BLaER1 treated with 17β-estradiol and CSF1 and Interleukin-3, amounts not matched to agents 10 nM and 100 nM (cell line): ENCODE data around the gene RHOT1.

Experiments
- H3K27ac ChIP-seq, 11 experiments: shearing (Covaris generic); formaldehyde crosslinking; 2 replicates each; pipeline ENCODE4 v1.8.1; 2022
- H3K27me3 ChIP-seq, 11 experiments: shearing (Covaris generic); formaldehyde crosslinking; 2 replicates each; pipeline ENCODE4 v1.8.1; 2022
- H3K36me3 ChIP-seq, 11 experiments: shearing (Covaris generic); formaldehyde crosslinking; 2 replicates each; pipeline ENCODE4 v1.8.1; 2022
- H3K4me1 ChIP-seq, 10 experiments: shearing (Covaris generic); formaldehyde crosslinking; 2 replicates each; pipeline ENCODE4 v1.8.1; 2022
- H3K4me2 ChIP-seq, 11 experiments: shearing (Covaris generic); formaldehyde crosslinking; 2 replicates each; pipeline ENCODE4 v1.8.1; 2022
- H3K4me3 ChIP-seq, 10 experiments: shearing (Covaris generic); formaldehyde crosslinking; 2 replicates each; pipeline ENCODE4 v1.8.1; 2022
- H3K9ac ChIP-seq, 11 experiments: shearing (Covaris generic); formaldehyde crosslinking; 2 replicates each; pipeline ENCODE4 v1.8.1; 2022
- H3K9me3 ChIP-seq, 11 experiments: shearing (Covaris generic); formaldehyde crosslinking; replicated peaks in 1 of 11; 2 replicates each; pipeline ENCODE4 v1.8.1; 2022
- H4K20me1 ChIP-seq, 11 experiments: shearing (Covaris generic); formaldehyde crosslinking; 2 replicates each; pipeline ENCODE4 v1.8.1; 2022
- Cebpa-rat ChIP-seq, 11 experiments: shearing (Covaris generic); IDR thresholded peaks; 2 replicates each; pipeline ENCODE4 v1.8.1; 2022

RHOT1 gene

GRCh38 chr17:32191306-32191705 lies 49.0 kb downstream of the RHOT1 start:
- no peak overlapping the region for H3K4me3 ChIP-seq
- peaks cover 42 to 97% (median 70%) of the 10 kb centered on the region in 11 experiments for H3K36me3 ChIP-seq
- no peak for TF ChIP-seq Cebpa-rat (IDR thresholded peaks at IDR 0.05)
- no peaks in the 10 kb centered on the region for H3K27me3 ChIP-seq
- no peak overlapping the region for H3K9ac ChIP-seq
- H3K4me1 ChIP-seq, result no peaks in the 10 kb centered on the region
- H3K9me3 ChIP-seq, result no peaks in the 10 kb centered on the region
- no peak overlapping the region; a peak in 1 of 22 replicates for H3K27ac ChIP-seq
- H3K4me2 ChIP-seq, result no peak overlapping the region
- H4K20me1 ChIP-seq, result peaks cover 0 to 38% (median 0%) of the 10 kb centered on the region in 11 experiments; a peak in 2 of 22 replicates

- Histone ChIP-seq H3K27me3 (no peaks in the 10 kb centered on the region), H3K27ac (no peak overlapping the region), H3K4me3 (no peak overlapping the region), H3K4me2 (no peak overlapping the region), H4K20me1 (peaks cover 0 to 37% (median 0%) of the 10 kb centered on the region in 11 experiments; a peak in 2 of 22 replicates), H3K4me1 (no peaks in the 10 kb centered on the region), H3K36me3 (peaks cover 45 to 98% (median 70%) of the 10 kb centered on the region in 11 experiments), H3K9me3 (no peaks in the 10 kb centered on the region), H3K9ac (no peak overlapping the region)
- no peak for TF ChIP-seq Cebpa-rat (IDR thresholded peaks at IDR 0.05)
Measured at GRCh38 chr17:32192379-32192778, 50.1 kb downstream of the RHOT1 start.

- Histone ChIP-seq H3K27ac (no peak overlapping the region), H3K9ac (no peak overlapping the region), H4K20me1 (peaks cover 0 to 42% (median 0%) of the 10 kb centered on the region in 11 experiments; a peak in 4 of 22 replicates), H3K4me3 (no peak overlapping the region), H3K36me3 (peaks cover 84 to 100% (median 98%) of the 10 kb centered on the region in 11 experiments), H3K9me3 (no peaks in the 10 kb centered on the region), H3K27me3 (no peaks in the 10 kb centered on the region), H3K4me1 (no peaks in the 10 kb centered on the region), H3K4me2 (no peak overlapping the region)
- TF ChIP-seq Cebpa-rat (IDR thresholded peaks at IDR 0.05), result no peak
Measured at GRCh38 chr17:32197987-32198386, 55.7 kb downstream of the RHOT1 start.

DNA sequence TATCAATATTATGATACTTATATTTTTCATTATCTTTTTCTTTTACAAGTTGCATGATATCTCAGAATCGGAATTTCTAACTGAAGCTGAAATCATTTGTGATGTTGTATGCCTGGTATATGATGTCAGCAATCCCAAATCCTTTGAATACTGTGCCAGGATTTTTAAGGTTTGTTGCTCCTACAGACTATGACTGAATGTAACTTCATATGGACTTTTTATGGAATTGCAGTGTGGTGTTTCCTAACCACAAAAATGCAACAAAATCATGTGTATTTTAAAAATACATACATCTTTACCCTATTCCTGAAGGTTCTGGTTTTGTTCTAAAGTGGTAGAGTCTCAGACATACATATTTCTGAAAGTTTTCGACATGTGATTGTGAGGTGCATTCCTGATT lies 64.6 kb downstream of the RHOT1 start:
- H3K36me3 ChIP-seq, result peaks cover 63 to 100% (median 92%) of the 10 kb centered on the region in 11 experiments
- H3K9ac ChIP-seq, result no peak overlapping the region
- H3K4me1 ChIP-seq, result no peaks in the 10 kb centered on the region
- no peak overlapping the region for H3K4me2 ChIP-seq
- H3K9me3 ChIP-seq, result no peaks in the 10 kb centered on the region
- H3K27ac ChIP-seq, result no peak overlapping the region
- H3K27me3 ChIP-seq, result no peaks in the 10 kb centered on the region
- no peak overlapping the region for H3K4me3 ChIP-seq
- peaks cover 0 to 65% (median 0%) of the 10 kb centered on the region in 11 experiments; a peak in 5 of 22 replicates for H4K20me1 ChIP-seq
- TF ChIP-seq Cebpa-rat (IDR thresholded peaks at IDR 0.05), result no peak

- Histone ChIP-seq H3K27me3 (no peaks in the 10 kb centered on the region), H3K4me1 (no peaks in the 10 kb centered on the region), H3K36me3 (peaks cover 60 to 100% (median 92%) of the 10 kb centered on the region in 11 experiments), H4K20me1 (peaks cover 0 to 65% (median 0%) of the 10 kb centered on the region in 11 experiments; a peak in 5 of 22 replicates), H3K27ac (no peak overlapping the region), H3K4me3 (no peak overlapping the region), H3K9me3 (no peaks in the 10 kb centered on the region), H3K9ac (no peak overlapping the region), H3K4me2 (no peak overlapping the region)
- no peak for TF ChIP-seq Cebpa-rat (IDR thresholded peaks at IDR 0.05)
Measured at GRCh38 chr17:32208436-32208835, 66.1 kb downstream of the RHOT1 start.

DNA sequence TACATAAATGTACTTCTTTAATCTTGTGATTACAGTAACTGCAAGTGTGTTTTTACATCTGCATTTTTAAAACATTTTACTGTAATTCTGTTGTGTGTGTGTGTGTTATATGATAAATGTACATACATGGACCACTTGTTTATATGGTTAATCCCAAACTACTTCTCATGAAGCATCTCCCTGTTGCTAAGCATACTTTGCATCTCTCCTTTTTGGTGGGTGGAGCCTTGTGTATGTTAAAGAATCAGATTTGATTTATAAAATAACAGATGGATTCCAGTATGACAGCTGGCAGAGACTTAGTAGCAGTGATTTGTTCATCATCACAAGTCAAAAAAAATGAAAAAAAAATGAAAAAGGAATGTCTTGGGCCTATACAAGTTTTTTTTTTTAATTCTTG lies 67.3 kb downstream of the RHOT1 start:
- Histone ChIP-seq H4K20me1 (peaks cover 0 to 72% (median 0%) of the 10 kb centered on the region in 11 experiments; a peak in 5 of 22 replicates), H3K9me3 (no peaks in the 10 kb centered on the region), H3K27ac (no peak overlapping the region), H3K36me3 (peaks cover 65 to 100% (median 91%) of the 10 kb centered on the region in 11 experiments), H3K4me2 (no peak overlapping the region), H3K4me1 (no peaks in the 10 kb centered on the region), H3K9ac (no peak overlapping the region), H3K27me3 (no peaks in the 10 kb centered on the region), H3K4me3 (no peak overlapping the region)
- no peak for TF ChIP-seq Cebpa-rat (IDR thresholded peaks at IDR 0.05)

DNA sequence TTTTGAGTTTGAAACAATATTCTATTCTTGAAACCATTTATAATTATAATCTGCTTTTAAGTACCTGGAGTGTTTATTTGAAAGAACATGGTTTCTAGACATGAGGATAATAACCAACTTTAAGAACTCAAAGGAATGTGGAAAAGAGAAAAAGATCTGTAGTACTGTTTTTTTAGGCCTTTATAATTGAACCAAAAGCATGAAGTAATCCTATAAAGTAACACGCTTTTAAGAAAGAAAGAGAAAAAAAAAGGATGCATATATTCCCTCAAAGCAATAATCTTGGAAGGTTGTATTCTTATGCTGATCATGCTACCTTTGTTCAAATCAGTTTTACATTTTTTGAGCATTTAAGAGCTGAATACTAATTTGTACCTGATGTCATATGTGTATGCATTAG lies 69.4 kb downstream of the RHOT1 start:
- no peak overlapping the region for H3K9ac ChIP-seq
- no peak overlapping the region for H3K4me3 ChIP-seq
- H3K4me1 ChIP-seq, result no peaks in the 10 kb centered on the region
- no peaks in the 10 kb centered on the region for H3K27me3 ChIP-seq
- H3K9me3 ChIP-seq, result no peaks in the 10 kb centered on the region
- H3K4me2 ChIP-seq, result no peak overlapping the region
- peaks cover 51 to 99% (median 75%) of the 10 kb centered on the region in 11 experiments for H3K36me3 ChIP-seq
- TF ChIP-seq Cebpa-rat (IDR thresholded peaks at IDR 0.05), result no peak
- H4K20me1 ChIP-seq, result peaks cover 0 to 86% (median 0%) of the 10 kb centered on the region in 11 experiments; a peak in 5 of 22 replicates
- no peak overlapping the region for H3K27ac ChIP-seq

DNA sequence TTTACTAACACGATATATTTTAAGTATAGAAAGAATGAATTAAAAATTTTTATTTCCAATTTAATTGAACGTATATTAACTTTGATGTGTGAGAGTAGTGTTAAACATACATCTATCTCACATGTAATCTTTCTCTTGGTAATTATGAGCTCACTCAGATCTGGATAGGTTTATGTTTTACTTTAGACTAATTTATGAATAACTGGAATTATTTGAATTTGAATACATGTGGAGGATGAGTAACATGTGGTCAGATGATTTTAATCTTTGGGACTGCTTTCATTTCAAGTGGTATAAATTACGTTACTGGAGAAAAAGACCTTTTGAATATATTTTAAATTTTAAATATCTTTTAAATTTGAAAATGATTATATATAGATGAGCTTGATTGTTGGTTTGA lies 73.4 kb downstream of the RHOT1 start:
- Histone ChIP-seq H3K4me3 (no peak overlapping the region), H3K4me2 (no peak overlapping the region), H3K36me3 (peaks cover 22 to 98% (median 63%) of the 10 kb centered on the region in 11 experiments), H3K27ac (no peak overlapping the region), H3K27me3 (no peaks in the 10 kb centered on the region), H3K9me3 (no peaks in the 10 kb centered on the region), H3K9ac (no peak overlapping the region), H3K4me1 (no peaks in the 10 kb centered on the region), H4K20me1 (peaks cover 0 to 84% (median 0%) of the 10 kb centered on the region in 11 experiments; a peak in 5 of 22 replicates)
- no peak for TF ChIP-seq Cebpa-rat (IDR thresholded peaks at IDR 0.05)

DNA sequence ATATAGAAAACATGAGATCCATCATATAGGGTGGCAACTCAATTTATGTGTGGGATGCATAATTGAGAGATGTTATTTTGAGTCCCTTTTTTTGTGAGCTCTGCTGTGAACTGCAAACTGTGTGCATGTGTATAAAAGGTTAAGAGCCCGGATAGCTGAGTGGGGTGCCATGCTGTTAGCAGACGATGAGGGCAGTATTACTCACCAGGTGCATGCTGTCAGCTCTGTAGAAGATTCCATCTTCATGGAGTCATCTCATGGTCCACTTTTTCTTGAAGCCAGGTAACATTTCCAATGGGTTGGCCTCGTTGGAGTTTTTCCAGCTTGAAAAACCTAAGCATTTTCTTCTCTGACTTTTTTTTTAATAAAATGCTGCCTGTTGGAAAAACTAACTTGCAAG lies 80.3 kb downstream of the RHOT1 start:
- H3K4me1 ChIP-seq, result no peaks in the 10 kb centered on the region
- H3K36me3 ChIP-seq, result peaks cover 9 to 98% (median 48%) of the 10 kb centered on the region in 11 experiments; a peak in 21 of 22 replicates
- H3K27me3 ChIP-seq, result no peaks in the 10 kb centered on the region
- H3K27ac ChIP-seq, result no peak overlapping the region
- TF ChIP-seq Cebpa-rat (IDR thresholded peaks at IDR 0.05), result no peak
- no peak overlapping the region for H3K4me2 ChIP-seq
- no peak overlapping the region for H3K9ac ChIP-seq
- H3K4me3 ChIP-seq, result no peak overlapping the region
- H3K9me3 ChIP-seq, result no peaks in the 10 kb centered on the region
- peaks cover 0 to 70% (median 0%) of the 10 kb centered on the region in 11 experiments; a peak in 5 of 22 replicates for H4K20me1 ChIP-seq

GRCh38 chr17:32223703-32224102 lies 81.4 kb downstream of the RHOT1 start:
- H3K9me3 ChIP-seq, result no peaks in the 10 kb centered on the region
- no peak overlapping the region for H3K4me3 ChIP-seq
- peaks cover 4 to 98% (median 37%) of the 10 kb centered on the region in 11 experiments; a peak in 18 of 22 replicates for H3K36me3 ChIP-seq
- no peak overlapping the region for H3K4me2 ChIP-seq
- no peak for TF ChIP-seq Cebpa-rat (IDR thresholded peaks at IDR 0.05)
- no peak overlapping the region for H3K9ac ChIP-seq
- H3K4me1 ChIP-seq, result no peaks in the 10 kb centered on the region
- H3K27me3 ChIP-seq, result no peaks in the 10 kb centered on the region
- peaks cover 0 to 60% (median 0%) of the 10 kb centered on the region in 11 experiments; a peak in 5 of 22 replicates for H4K20me1 ChIP-seq
- H3K27ac ChIP-seq, result no peak overlapping the region
